NAMALWA (cell line): ENCODE results near the gene KIF7.
"Not testable (repeated sequence)": the region's sequence is repeated elsewhere in the genome, so short reads cannot be mapped to it uniquely, and the experiment has no call there.

ENCODE experiments used
- DNase-seq: peaks from one replicate; pipeline ENCODE4 v3.0.0-alpha.2; 2015; ENCODE audit warnings: low spot score

Gene KIF7

DNA sequence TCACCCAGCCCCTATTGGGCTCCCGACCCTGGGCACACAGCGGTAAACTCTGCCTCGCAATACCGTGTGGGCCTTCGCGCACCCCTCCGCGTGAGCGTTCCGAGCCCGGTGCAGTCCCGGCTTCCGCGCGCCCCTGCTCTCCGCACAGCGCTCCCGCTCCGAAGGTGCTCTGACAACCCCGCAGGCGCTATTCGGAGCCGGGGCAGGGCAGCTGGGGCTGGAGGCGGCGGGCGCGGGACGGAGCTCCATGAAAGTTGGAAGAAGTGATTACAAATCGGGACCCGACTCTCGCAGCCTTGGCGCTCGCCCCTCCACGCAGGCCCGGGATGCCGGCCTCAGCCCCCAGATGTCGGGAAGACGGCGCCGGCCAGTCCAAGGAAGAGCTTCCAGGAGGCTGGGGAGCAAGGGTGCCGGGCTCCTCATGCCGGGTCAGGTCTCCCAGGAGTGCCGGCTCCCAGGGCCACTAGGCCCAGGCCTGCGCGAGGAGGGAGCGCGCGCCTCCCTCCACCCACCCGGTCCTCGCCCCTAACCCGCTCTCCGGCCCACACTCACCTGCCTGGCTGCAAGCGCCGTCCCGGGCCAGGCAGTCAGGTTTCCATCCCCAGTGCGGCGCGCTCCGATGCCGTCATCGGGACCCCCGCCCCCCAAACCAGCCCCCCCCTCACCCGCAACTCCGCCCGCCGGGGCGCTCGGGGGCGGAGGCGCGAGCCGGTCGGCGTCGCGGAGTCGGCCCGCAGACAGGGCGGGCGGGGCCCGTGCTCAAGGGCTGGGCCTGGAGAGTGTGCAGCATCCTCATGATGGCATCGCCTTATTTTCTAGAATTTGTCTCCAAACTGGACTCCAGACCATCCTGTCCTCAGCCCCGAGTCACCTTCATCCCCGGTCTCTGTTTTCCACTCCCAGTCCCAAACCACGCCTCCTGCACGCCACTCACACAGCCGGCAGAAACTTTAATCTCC, at the start of gene KIF7:
TSS of gene KIF7 (minus strand) at position 621 of the 959 bp plus-strand sequence. CDS start 2,537 bp downstream, outside the sequence.
- DNase-seq, result peak; percentile 33

- no peak for DNase-seq
These were observed 49.1 kb upstream of the KIF7 start for GRCh38 chr15:89704411-89704810.

DNA sequence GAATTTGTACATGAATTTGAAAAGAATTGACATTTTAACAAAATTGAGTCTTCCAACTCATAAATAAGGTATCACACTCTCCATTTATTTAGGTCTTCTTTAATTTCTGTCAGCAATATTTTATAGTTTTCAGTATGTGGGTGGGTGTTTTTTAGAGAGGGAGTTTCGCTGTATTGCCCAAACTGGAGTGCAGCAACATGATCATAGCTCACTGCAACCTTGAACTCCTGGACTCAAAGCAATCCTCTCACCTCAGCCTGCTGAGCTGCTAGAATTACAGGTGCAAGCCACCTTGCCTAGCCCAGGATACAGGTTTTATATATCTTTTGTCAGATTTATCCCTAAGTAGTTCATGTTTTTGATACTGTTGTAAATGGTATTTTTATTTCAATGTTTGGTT, 39.9 kb upstream of the KIF7 start:
- DNase-seq, result no peak

DNA sequence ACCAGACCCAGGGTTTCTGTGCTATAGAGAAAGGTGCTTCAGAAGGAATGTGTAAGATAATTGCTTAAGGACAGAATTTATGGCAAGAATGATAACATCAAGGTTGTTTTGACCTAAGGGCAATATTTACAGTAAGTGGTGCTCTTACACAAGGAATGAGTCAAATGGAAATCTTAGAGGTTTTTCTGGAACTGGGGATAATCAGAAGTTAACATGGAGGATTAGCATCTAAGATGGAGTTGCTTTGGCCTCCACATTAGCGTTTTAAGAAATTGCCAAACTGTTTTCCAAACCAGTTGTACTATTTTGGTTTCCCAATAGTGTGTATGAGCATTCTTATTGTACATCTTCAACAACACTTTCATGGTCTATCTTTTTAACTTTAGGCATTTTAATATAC, 38.4 kb upstream of the KIF7 start:
- no peak for DNase-seq

GRCh38 chr15:89693091-89693490, 37.8 kb upstream of the KIF7 start:
- DNase-seq, result no peak

DNA sequence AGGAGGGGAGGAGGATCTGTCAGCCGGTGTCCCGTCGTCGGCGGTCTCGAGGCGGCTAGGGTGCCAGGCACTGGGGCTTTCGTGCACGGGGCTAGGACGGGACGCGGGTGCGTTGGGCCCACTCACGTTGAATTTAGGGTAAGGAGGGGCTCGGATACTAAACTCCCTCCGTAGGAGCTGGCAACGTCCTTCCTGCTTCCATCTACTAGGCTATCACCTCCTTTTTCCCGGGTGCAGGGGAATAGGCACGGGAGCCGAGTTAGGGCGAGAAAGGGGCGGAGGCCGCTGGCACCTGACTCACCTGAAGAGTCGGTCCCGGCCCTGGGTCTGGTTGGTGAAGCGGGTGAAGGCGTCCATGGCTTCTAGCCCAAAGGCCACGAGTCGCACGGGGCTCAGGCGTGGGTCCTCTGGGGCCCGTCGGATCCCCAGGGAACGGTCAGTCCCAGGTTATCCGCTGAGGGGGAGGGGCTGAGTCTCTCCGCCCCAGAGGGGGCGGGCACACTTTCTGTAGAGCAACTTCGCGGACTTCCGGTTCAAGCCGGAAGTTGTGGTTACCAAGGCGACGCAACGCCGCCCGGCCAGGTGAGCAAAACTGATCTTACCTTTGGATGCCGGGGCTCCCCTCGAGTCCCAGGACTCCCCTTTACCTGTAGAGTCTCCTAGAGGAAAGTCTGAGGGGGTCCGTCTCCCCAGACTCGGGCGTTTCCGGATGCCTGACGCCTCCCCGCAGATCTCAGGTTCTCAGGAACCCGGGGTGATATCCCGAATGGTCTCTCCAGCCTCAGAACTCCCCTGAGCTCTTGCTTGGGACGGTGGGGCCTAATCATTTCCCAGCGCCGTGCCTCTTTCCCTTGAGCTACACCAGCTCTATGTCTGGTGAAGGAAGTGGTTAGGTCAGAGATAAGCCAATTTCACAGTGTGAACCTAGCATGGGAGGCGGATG, 35.3 kb upstream of the KIF7 start, which contains the start of the genes PEX11A and WDR93:
TSS of gene PEX11A (minus strand) at position 479 of the 943 bp plus-strand sequence. CDS start at position 357, 122 bp downstream.
TSS of gene WDR93 (plus strand) at position 536 of the 943 bp plus-strand sequence. CDS start 10,936 bp downstream, outside the sequence.
- peak; percentile 62 for DNase-seq

- not testable (repeated sequence) for DNase-seq
These were observed 34.6 kb upstream of the KIF7 start for GRCh38 chr15:89689930-89690275.

DNA sequence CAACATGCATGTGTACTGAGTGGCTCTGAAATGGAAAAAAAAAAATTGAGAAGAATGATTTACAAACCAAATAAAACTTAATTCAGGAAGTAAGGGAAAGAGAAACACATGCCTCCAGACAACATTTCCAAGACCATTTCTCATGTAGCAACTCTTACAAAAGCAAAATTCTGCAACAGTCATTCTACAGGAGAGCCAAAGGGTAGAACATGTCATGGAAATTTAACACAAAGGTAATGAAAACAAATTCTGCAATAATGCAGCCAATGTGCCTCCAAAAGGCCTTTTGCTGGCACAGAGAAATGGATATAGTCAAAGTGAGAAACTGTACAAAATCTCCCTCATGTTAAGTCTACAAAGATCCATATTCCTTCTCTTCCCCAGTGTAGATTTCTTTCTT, 31.3 kb upstream of the KIF7 start:
- DNase-seq, result no peak

- no peak for DNase-seq
These were observed 30.7 kb upstream of the KIF7 start for GRCh38 chr15:89685995-89686394.

GRCh38 chr15:89681146-89681545, 25.9 kb upstream of the KIF7 start:
- DNase-seq, result no peak

DNA sequence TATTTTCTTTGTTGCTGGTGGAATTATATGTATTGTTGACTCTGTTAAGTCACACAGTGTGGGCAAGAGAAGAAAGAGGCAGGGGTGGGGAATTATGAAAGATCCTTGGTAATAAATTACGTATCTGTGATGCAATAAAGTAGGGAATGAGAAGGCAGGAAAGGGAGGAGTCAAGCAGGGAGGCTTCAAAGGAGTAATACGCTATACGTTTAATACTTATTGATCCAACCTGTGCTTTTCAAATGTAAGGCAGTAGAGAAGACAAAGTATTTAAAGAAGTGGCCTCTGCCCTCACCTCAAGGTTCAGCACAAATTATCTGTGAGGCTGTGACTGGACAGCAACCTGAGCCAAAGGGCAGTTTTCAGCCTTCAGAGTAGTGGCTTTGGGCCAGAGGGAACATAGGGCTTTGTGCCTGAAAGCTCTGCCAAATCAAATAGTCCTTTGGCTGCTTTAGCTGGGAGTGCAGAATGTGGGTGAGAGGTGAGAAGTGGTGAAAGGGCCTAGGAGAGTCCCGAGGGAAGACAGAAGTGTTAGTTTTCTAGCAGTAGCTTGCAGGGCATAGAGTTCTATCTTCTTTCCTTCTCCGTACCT, 25.1 kb upstream of the KIF7 start:
- DNase-seq, result no peak

DNA sequence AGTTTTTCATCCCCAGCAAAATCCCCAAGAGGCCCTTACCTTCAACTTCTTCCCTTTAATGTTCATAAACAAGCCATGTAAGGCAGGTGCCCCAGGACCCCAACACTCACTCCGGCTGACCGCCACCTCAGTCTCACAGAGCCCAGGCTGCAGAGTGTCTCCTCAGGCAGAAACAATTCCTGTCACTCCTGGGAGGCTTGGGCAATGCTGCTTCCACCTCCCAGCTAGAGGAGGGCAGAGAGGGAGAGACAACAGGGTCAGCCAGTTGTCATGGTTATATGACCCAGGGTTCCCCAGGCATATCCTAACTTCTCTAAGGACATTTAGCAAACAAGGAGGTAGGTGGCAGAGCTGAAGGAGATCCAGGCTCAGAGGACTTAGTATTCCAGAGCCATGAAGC, 23.9 kb upstream of the KIF7 start, which contains the start of gene PLIN1:
TSS of gene PLIN1 (minus strand) at position 156 of the 400 bp plus-strand sequence. CDS start 1,878 bp downstream, outside the sequence.
- DNase-seq, result no peak

DNA sequence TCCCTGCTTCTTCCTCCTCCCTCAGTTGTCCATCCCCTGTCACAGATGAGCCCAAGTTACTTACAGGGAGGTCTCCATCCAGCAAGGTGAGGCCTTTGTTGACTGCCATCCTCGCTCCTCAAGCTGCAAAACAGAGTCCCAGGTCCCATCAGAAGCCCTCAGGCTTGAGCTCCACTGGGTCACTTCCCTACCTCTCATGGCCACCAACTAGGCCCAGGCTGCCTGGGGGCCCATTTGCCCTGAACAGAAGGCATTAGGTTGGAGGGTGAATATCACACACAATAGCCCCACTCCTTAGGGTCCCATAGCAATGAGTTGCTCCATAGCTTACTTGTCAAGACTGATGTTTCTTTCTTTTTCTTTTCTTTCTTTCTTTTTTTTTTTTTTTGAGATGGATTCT, 22.1 kb upstream of the KIF7 start:
- DNase-seq, result no peak

GRCh38 chr15:89675606-89676005, 20.3 kb upstream of the KIF7 start:
- no peak for DNase-seq

- no peak for DNase-seq
These were observed 19.3 kb upstream of the KIF7 start for GRCh38 chr15:89674526-89674925.

GRCh38 chr15:89673165-89673512, 17.9 kb upstream of the KIF7 start:
- peak; percentile 76 for DNase-seq

DNA sequence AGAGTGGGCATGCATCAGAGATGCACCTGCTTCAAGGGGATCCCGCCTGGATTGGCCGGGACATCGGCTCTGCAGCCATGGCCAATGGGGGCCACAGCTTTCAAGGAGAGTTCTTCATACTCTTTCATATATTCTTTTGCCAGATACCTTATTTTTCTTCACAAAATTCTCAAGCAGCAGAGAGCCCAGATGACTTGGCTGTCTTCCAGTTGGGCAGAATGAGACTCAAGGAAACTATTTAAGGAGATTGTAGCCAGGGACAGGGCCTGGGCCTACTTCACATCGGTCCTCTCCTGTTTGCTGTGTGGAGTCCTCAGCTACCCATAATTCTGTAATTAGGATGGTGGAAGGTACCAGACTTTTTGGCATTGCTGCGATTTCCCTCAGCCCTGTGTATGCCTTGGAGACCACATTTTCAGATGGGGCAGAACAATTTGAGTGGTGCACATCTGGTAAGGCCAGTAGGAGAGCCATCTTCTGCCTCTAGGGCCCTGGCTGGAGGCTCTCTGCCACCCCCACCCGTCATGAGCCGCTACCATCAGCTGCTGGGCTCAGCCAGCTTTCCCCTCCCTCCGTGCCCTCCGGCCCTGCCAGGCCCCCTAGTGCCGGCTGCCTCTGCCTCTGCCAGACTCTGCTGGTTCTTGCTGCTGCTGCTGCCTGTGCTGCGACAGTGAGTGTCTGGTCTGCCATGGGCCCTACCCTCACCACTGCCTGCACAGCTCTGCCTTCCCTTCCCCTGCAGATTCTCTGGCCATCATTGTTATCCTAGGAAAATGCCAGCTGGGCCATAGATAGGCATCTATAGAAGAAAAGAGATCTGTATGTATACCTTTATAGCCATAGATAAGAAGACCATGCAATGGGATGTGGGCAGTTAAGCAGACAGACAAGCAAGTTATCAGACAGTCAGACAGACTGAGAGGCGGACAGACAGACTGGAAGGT, 17.2 kb upstream of the KIF7 start:
- no peak for DNase-seq

- no peak for DNase-seq
These were observed 16.4 kb upstream of the KIF7 start for GRCh38 chr15:89671687-89672086.

GRCh38 chr15:89670971-89671560, 15.8 kb upstream of the KIF7 start:
- DNase-seq, result no peak

GRCh38 chr15:89669941-89670340, 14.7 kb upstream of the KIF7 start:
- no peak for DNase-seq
